ENCODE measurements around the gene KDSR.
A peak's percentile ranks its signal among the peaks of the same experiment; 100 is the strongest.

Gene KDSR

GRCh38 chr18:63321291-63321690, 45.7 kb downstream of the KDSR start:
- DNase-seq (ENCODE audit: low read depth in 2 of 2): no peak

- no peak for DNase-seq (ENCODE audit: low read depth in 2 of 2)
Measured at GRCh38 chr18:63320975-63321265, 46.1 kb downstream of the KDSR start.

- peak in 1 of 2 donors; percentile 66 for DNase-seq (ENCODE audit: low read depth in 2 of 2)
Measured at GRCh38 chr18:63320123-63320974, 46.7 kb downstream of the KDSR start.

DNA sequence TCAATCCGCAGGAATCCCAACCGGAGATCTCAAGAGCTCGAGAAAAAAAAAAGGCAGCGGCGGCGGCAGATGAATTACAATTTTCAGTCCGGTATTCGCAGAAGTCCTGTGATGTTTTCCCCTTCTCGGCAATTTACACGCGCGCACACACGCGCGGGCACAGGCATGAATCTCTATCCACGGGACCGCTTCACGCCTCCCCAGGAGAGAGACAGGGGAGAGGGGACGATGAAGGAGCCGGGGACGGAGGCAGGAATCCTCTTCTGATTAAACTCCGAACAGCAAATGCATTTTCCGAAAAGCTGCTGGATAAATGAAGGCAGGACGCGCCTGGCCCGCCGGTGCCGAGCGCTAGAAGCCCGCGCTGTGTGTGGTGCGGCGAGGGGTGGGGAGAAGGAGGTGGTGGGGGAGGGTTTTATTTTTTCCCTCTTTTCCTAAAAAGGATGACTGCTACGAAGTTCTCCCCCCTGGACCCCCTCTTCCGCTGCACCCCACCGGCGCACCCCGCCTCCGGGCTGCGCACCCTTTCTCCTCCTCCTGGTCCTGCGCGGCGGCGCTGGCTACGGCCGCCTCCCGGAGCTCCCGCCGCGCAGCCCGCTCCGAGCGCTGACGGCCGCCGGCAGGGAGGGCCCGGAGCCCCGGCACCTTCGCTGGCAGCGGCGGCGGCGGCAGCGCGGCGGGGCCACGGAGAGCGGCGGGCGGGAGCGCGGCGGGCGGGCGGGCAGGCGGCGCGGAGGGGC, 47.5 kb downstream of the KDSR start, which contains the start of gene BCL2:
BCL2 (minus strand) TSS at position 387 of the 740 bp plus-strand sequence.
- peak in 1 of 2 donors; percentile 75 for DNase-seq (ENCODE audit: low read depth in 2 of 2)

GRCh38 chr18:63318889-63319382, 48.1 kb downstream of the KDSR start:
- no peak for DNase-seq (ENCODE audit: low read depth in 2 of 2)

GRCh38 chr18:63317982-63318888, 48.8 kb downstream of the KDSR start:
- peak; percentile 74 to 81 for DNase-seq (ENCODE audit: low read depth in 2 of 2)

- DNase-seq (ENCODE audit: low read depth in 2 of 2): no peak
Measured at GRCh38 chr18:63317556-63317946, 49.5 kb downstream of the KDSR start.

DNA sequence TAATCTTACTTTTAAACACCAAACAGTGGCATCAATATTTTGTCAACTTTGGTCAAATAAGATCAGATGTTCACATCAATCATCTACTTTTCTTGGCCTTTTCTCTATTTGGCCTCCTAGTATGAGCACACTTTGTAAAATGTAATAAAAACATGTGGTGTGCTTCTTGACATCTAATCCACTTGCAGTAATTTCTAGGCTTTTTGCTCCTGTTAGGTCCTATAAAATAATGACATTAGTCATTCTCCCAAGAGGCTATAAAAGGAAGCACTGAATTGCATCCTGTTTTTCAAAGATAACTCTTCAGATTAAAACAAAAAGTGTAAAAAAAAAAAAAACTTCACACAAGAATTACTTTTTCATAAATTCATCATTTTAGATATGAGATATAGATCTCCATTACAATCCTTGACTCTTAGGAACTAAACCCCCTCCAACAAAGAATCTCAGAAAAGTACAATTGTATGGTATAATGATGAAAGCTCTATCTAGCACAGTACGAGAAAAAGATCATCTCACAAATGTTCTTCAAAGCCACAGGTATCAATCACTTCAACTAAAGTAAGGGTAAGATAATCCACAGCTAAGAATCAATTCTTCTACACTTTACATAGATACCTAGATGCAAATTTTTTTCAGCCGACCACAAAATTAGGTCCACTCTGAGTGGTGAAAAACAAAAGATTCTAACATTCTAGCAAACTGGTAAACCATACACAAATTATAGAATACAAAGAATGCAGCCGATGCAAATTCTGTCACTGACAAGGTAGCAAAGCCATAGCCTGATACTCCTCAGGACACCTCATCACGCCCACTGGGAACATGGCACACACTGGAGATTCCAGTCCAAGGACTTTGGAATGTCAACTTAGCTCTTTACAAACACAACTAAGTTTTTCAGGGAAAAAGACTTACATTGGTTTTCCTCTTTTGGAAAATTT, 50.1 kb downstream of the KDSR start:
- no peak for DNase-seq (ENCODE audit: low read depth in 2 of 2)

- DNase-seq (ENCODE audit: low read depth in 2 of 2): no peak
Measured at GRCh38 chr18:63315876-63316275, 51.1 kb downstream of the KDSR start.

DNA sequence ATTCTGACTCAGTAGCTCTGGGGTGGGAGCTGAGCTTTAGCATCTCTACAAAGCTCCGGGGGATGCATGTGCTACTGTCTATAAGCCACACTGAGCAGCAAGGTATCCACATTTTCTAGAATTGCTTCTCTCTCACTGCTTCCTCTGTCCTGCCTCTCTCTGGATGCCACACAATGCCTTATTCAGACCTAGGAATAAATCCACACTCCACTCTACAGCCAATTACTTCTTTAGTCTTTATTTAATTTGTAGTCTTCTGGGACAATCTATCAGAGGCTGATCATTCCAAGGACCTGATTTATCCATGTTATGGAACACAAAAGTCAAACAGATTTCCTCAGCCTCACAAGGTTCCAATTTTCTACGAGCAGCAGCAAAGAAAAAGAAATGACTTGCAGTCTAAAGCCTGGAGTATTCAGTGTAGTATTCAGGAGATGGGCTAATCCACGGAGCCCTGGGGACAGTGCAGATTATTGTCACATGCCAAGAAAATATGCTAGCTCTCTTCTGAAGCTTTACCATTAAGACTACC, 51.8 kb downstream of the KDSR start:
- no peak for DNase-seq (ENCODE audit: low read depth in 2 of 2)

DNA sequence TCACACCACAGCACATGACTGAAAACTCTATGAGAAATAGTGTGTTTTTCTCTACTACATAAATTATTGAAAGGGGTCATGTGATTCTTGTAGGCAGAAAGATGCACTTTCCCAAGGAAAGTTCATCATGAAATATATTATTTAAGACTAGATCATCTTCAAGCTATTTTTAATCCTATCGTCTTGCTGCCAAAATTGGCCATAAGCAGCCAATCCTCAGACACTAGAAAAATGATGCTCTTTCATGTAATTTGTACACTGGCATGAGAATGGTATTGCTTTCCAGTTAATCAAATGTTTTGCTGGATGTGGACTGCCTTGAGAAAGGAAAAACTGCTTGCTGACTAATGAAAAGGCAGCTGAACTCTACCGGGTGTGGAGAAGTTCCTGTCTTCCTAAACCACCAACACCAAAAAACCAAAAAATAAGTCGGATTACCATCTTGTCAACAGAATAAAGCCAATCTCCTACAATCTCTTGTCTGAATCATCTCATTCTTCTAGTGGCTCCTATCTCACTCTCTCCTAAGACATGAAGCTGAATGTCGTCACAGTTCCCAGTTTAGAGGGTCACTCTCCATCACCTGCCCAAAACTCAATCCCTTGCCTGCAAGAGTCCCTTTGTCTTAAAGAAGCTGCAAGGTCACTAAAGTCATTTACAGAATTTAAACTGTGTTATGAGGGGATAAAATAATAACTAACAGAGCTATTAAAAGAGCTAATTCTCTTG, 52.8 kb downstream of the KDSR start:
- no peak for DNase-seq (ENCODE audit: low read depth in 2 of 2)

DNA sequence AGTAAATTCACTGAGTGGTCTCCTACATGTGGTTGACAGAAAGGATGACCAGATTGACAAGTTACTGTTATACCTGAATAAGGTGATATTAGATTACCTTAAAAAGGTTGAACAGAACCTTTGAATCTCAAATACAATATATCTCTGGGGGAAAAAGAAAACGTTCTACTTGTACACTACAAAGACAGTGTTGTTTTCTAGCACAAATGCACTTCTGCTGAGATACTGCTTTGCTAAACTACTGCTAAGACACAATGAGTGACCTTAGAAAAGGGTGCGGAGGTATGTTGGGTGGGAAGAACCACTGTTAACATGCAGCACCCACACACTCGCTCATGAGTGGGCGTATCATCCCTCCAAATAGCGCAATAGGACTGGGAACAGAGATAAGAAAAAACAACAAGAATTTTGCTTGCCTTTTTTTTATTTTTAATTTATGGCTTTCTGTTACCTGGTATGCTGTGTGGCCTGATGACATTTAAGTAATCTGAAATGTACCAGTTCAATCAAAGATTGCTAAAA, 53.5 kb downstream of the KDSR start:
- DNase-seq (ENCODE audit: low read depth in 2 of 2): no peak

DNA sequence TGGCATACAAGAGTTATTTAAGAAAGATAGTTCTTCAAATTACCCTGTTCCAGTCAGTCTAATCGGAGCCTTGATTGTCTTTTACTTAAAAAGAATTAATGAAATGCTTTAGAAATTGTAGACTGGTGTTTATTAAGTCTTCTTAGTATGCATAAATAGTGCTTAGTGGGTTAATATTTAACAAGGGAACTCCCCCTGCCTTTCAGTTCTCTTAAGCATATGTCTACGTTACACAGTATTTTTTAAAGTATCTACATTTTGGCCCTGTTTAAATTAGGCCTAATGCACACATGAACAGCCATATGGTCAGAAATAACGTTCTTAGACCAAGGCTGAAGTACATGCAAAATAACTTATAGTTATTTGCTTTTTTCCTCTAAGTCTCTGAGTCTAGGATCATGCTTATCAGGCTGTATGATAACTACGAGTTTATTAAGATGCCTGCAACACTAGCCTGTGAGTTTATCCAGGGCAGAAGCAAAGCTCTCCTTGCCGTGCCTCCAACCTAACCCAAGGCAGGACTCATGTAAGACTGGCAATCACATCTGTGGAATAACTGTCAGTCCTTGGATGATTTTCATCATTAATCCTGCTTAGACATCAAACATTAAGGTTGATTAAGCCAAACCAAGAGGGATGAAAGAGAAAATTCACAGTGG, 54.1 kb downstream of the KDSR start:
- no peak for DNase-seq (ENCODE audit: low read depth in 2 of 2)

- DNase-seq (ENCODE audit: low read depth in 2 of 2): no peak
Measured at GRCh38 chr18:63312019-63312409, 55.0 kb downstream of the KDSR start.

DNA sequence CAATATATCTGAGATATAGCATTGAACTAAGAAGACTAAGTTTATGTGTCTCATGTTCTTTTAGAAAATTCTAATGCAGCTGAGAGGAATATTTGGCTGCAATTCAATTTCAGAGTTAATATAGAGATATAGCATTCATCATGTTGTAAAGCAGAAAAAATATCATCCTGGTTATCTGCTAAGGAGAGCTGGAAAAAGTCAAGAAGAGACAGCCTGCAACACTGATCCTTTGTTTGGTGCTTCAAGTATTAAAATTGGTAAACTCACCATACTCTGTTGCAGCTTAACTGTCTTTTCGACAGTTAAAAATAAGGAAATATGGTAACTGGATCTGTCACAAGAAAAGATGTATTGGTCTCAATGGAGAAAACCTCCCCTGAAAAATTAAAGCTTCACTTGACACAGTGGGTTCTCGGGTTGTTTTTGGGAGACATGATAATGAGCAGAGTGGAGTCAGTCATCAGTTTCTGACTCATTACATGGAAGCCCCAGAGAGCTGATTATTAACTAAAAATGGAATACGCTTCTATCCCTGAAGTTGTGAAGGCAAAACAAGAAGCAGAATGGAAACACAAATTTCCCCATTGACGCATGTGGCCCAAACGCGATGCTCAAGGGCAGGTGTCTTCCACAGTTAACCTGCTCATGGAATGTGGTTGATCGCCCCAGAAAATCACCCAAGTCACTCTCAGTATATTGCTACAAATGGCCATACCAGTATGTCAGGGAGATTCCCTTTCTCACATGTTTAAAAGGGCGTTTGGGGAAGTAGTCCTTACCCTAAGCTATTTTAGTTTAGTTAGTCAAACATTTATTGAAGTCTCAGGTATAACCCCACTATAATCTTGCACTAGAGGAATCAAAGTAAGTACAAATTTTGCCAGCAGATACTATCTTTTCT, 55.6 kb downstream of the KDSR start:
- DNase-seq (ENCODE audit: low read depth in 2 of 2): no peak

- no peak for DNase-seq (ENCODE audit: low read depth in 2 of 2)
Measured at GRCh38 chr18:63309422-63309821, 57.6 kb downstream of the KDSR start.

- no peak for DNase-seq (ENCODE audit: low read depth in 2 of 2)
Measured at GRCh38 chr18:63307551-63308200, 59.3 kb downstream of the KDSR start.
